Measurements from ENCODE around the gene SYNGAP1.

SYNGAP1 gene

DNA sequence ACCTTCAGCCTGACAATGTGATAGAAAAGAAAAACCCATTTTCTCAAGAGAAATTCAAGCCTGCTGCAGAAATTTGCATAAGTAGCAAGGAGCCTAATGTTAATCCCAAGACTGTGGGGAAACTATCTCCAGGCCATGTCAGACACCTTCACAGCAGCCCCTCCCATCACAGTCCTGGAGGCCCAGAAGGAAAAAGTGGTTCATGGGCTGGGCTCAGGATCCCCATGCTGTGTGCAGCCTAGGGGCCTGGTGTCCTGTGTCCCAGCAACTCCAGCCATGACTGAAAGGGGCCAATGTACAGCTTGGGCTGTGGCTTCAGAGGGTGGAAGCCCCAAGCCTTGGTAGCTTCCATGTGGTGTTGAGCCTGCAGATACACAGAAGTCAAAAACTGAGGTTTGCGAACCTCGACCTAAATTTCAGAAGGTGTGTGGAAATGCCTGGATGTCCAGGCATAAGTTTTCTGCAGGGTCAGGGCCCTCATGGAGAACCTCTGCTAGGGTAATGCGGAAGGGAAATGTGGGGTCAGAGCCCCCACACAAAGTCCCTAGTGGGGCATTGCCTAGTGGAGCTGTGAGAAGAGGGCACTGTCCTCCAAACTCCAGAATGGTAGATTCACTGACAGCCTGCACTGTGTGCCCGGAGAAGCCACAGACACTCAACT lies 46.3 kb downstream of the SYNGAP1 start:
- H3K79me1 ChIP-seq (ENCODE audit: low read depth, low read length), result no peaks in the 10 kb centered on the region
- no peaks in the 10 kb centered on the region for H3K36me3 ChIP-seq (replicated peaks in 1 of 2; ENCODE audit: control insufficient read depth in 2 of 2, insufficient read depth in 2 of 2, low read length in 2 of 2)
- no peak overlapping the region for H2AFZ ChIP-seq (ENCODE audit: low read length)
- no peak overlapping the region for H3K9ac ChIP-seq (ENCODE audit: low read depth, low read length, poor library complexity)
- no CpG with 5 or more reads among the region's 4 CpGs for WGBS, 2 donors (ENCODE audit: extremely low coverage in 2 of 2, insufficient read length in 2 of 2, insufficient replicate concordance in 1 of 2)
- DNase-seq (ENCODE audit: low spot score), result no peak
- H3K4ac ChIP-seq (ENCODE audit: low read length), result no peak overlapping the region
- no peak overlapping the region for H2BK120ac ChIP-seq (ENCODE audit: low read depth, low read length)
- H4K91ac ChIP-seq (ENCODE audit: low read depth, low read length, poor library complexity), result no peak overlapping the region
- no peak overlapping the region for H3K23ac ChIP-seq (ENCODE audit: low read depth, low read length, poor library complexity)
- no peak overlapping the region for H3K4me3 ChIP-seq (ENCODE audit: low read length in 2 of 2)
- no peak overlapping the region for H4K8ac ChIP-seq (ENCODE audit: low read depth, low read length)
- peaks cover 0 to 4% (median 0%) of the 10 kb centered on the region in 3 experiments for H3K27me3 ChIP-seq (ENCODE audit: control insufficient read depth in 3 of 3, insufficient read depth in 3 of 3, low read depth in 1 of 3, low read length in 3 of 3)
- H3K18ac ChIP-seq (ENCODE audit: low read length), result no peak overlapping the region
- no peaks in the 10 kb centered on the region for H3K9me3 ChIP-seq (replicated peaks in 1 of 2; ENCODE audit: control insufficient read depth in 2 of 2, insufficient read depth in 1 of 2, low read depth in 1 of 2, low read length in 2 of 2)
- H2AK5ac ChIP-seq (ENCODE audit: low read depth, low read length), result no peak overlapping the region
- no peak overlapping the region for H3K4me2 ChIP-seq (ENCODE audit: insufficient read depth, low read length, poor library complexity, severe bottlenecking)
- H2BK5ac ChIP-seq (ENCODE audit: low read length), result no peak overlapping the region
- no peak overlapping the region for H3K14ac ChIP-seq (ENCODE audit: low read length)
- H3K27ac ChIP-seq (replicated peaks; ENCODE audit: low read length), result no peak overlapping the region
- no peak overlapping the region for H2BK15ac ChIP-seq (ENCODE audit: low read length)
- H3K4me1 ChIP-seq (ENCODE audit: control insufficient read depth in 2 of 2, insufficient read depth in 1 of 2, low read depth in 1 of 2, low read length in 2 of 2), result no peaks in the 10 kb centered on the region
- H2BK12ac ChIP-seq (ENCODE audit: low read length), result no peak overlapping the region

DNA sequence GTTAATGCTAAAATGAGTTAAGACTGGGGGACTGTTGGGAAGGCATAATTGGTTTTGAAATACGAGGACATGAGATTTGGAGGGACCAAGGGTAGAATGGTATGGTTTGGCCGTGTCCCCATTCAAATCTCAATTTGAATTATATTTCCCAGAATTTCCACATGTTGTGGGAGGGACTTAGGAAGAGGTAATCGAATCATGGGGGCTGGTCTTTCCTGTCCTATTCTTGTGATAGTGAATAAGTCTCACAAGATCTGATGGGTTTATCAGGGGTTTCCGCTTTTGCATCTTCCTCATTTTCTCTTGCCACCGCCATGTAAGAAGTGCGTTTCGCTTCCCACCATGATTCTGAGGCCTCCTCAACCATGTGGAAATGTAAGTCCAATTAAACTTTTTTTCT lies 47.2 kb downstream of the SYNGAP1 start:
- no peak overlapping the region for H3K4ac ChIP-seq (ENCODE audit: low read length)
- H3K4me2 ChIP-seq (ENCODE audit: insufficient read depth, low read length, poor library complexity, severe bottlenecking), result no peak overlapping the region
- no peak overlapping the region for H2AK5ac ChIP-seq (ENCODE audit: low read depth, low read length)
- H4K91ac ChIP-seq (ENCODE audit: low read depth, low read length, poor library complexity), result no peak overlapping the region
- WGBS, 2 donors (ENCODE audit: extremely low coverage in 2 of 2, insufficient read length in 2 of 2, insufficient replicate concordance in 1 of 2), result no CpG with 5 or more reads among the region's 7 CpGs
- H3K23ac ChIP-seq (ENCODE audit: low read depth, low read length, poor library complexity), result no peak overlapping the region
- no peaks in the 10 kb centered on the region for H3K4me1 ChIP-seq (ENCODE audit: control insufficient read depth in 2 of 2, insufficient read depth in 1 of 2, low read depth in 1 of 2, low read length in 2 of 2)
- no peak overlapping the region for H2BK12ac ChIP-seq (ENCODE audit: low read length)
- H3K14ac ChIP-seq (ENCODE audit: low read length), result no peak overlapping the region
- no peak overlapping the region for H2BK15ac ChIP-seq (ENCODE audit: low read length)
- no peak overlapping the region for H4K8ac ChIP-seq (ENCODE audit: low read depth, low read length)
- DNase-seq (ENCODE audit: low spot score), result no peak
- no peak overlapping the region for H3K4me3 ChIP-seq (ENCODE audit: low read length in 2 of 2)
- H3K36me3 ChIP-seq (replicated peaks in 1 of 2; ENCODE audit: control insufficient read depth in 2 of 2, insufficient read depth in 2 of 2, low read length in 2 of 2), result no peaks in the 10 kb centered on the region
- peaks cover 0 to 4% (median 0%) of the 10 kb centered on the region in 3 experiments for H3K27me3 ChIP-seq (ENCODE audit: control insufficient read depth in 3 of 3, insufficient read depth in 3 of 3, low read depth in 1 of 3, low read length in 3 of 3)
- no peak overlapping the region for H3K27ac ChIP-seq (replicated peaks; ENCODE audit: low read length)
- H3K9ac ChIP-seq (ENCODE audit: low read depth, low read length, poor library complexity), result no peak overlapping the region
- no peaks in the 10 kb centered on the region for H3K79me1 ChIP-seq (ENCODE audit: low read depth, low read length)
- H2AFZ ChIP-seq (ENCODE audit: low read length), result no peak overlapping the region
- H2BK5ac ChIP-seq (ENCODE audit: low read length), result no peak overlapping the region
- no peak overlapping the region for H2BK120ac ChIP-seq (ENCODE audit: low read depth, low read length)
- H3K9me3 ChIP-seq (replicated peaks in 1 of 2; ENCODE audit: control insufficient read depth in 2 of 2, insufficient read depth in 1 of 2, low read depth in 1 of 2, low read length in 2 of 2), result no peaks in the 10 kb centered on the region
- no peak overlapping the region for H3K18ac ChIP-seq (ENCODE audit: low read length)

- Histone ChIP-seq H2BK15ac (ENCODE audit: low read length) (no peak overlapping the region), H3K18ac (ENCODE audit: low read length) (no peak overlapping the region), H3K27me3 (ENCODE audit: control insufficient read depth in 3 of 3, insufficient read depth in 3 of 3, low read depth in 1 of 3, low read length in 3 of 3) (peaks cover 0 to 4% (median 0%) of the 10 kb centered on the region in 3 experiments), H3K4me1 (ENCODE audit: control insufficient read depth in 2 of 2, insufficient read depth in 1 of 2, low read depth in 1 of 2, low read length in 2 of 2) (no peaks in the 10 kb centered on the region), H3K14ac (ENCODE audit: low read length) (no peak overlapping the region), H3K9ac (ENCODE audit: low read depth, low read length, poor library complexity) (no peak overlapping the region), H3K27ac (replicated peaks; ENCODE audit: low read length) (no peak overlapping the region), H3K4ac (ENCODE audit: low read length) (no peak overlapping the region), H2AK5ac (ENCODE audit: low read depth, low read length) (no peak overlapping the region), H3K9me3 (replicated peaks in 1 of 2; ENCODE audit: control insufficient read depth in 2 of 2, insufficient read depth in 1 of 2, low read depth in 1 of 2, low read length in 2 of 2) (no peaks in the 10 kb centered on the region), H3K4me3 (ENCODE audit: low read length in 2 of 2) (no peak overlapping the region), H4K91ac (ENCODE audit: low read depth, low read length, poor library complexity) (no peak overlapping the region), H2BK120ac (ENCODE audit: low read depth, low read length) (no peak overlapping the region), H3K36me3 (replicated peaks in 1 of 2; ENCODE audit: control insufficient read depth in 2 of 2, insufficient read depth in 2 of 2, low read length in 2 of 2) (no peaks in the 10 kb centered on the region), H3K23ac (ENCODE audit: low read depth, low read length, poor library complexity) (no peak overlapping the region), H2BK12ac (ENCODE audit: low read length) (no peak overlapping the region), H2BK5ac (ENCODE audit: low read length) (no peak overlapping the region), H2AFZ (ENCODE audit: low read length) (no peak overlapping the region), H3K4me2 (ENCODE audit: insufficient read depth, low read length, poor library complexity, severe bottlenecking) (no peak overlapping the region), H4K8ac (ENCODE audit: low read depth, low read length) (no peak overlapping the region), H3K79me1 (ENCODE audit: low read depth, low read length) (no peaks in the 10 kb centered on the region)
- WGBS, 2 donors (ENCODE audit: extremely low coverage in 2 of 2, insufficient read length in 2 of 2, insufficient replicate concordance in 1 of 2), result no CpG with 5 or more reads among the region's 3 CpGs
- DNase-seq (ENCODE audit: low spot score), result no peak
These were observed 49.8 kb downstream of the SYNGAP1 start for GRCh38 chr6:33469661-33470060.

DNA sequence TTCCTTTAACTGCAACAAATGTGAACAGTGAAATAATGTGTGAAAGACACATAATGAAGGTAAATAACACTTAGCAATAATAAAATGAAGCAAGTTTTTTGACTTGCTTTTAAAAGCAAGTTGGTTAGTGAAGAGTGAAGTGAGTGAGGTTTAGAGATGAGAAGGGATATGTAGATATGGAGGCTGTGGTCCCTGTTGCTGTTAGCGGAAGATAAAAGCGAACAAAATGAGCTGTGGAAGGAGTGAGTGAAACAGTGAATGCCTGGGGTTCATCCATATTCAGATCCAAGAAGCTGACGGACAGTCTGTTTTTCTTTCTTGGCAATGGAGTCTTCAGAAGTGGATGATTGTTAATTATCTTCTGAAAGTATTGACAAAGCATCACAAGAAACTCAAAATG lies 58.0 kb downstream of the SYNGAP1 start:
- WGBS, 2 donors (ENCODE audit: extremely low coverage in 2 of 2, insufficient read length in 2 of 2, insufficient replicate concordance in 1 of 2), result no CpG with 5 or more reads among the region's 3 CpGs
- H2BK15ac ChIP-seq (ENCODE audit: low read length), result no peak overlapping the region
- no peaks in the 10 kb centered on the region for H3K36me3 ChIP-seq (replicated peaks in 1 of 2; ENCODE audit: control insufficient read depth in 2 of 2, insufficient read depth in 2 of 2, low read length in 2 of 2)
- H2AK5ac ChIP-seq (ENCODE audit: low read depth, low read length), result no peak overlapping the region
- H4K8ac ChIP-seq (ENCODE audit: low read depth, low read length), result no peak overlapping the region
- DNase-seq (ENCODE audit: low spot score), result no peak
- peaks cover 0 to 5% (median 0%) of the 10 kb centered on the region in 3 experiments for H3K27me3 ChIP-seq (ENCODE audit: control insufficient read depth in 3 of 3, insufficient read depth in 3 of 3, low read depth in 1 of 3, low read length in 3 of 3)
- no peak overlapping the region for H2BK5ac ChIP-seq (ENCODE audit: low read length)
- H2AFZ ChIP-seq (ENCODE audit: low read length), result peak overlapping the region; percentile 24
- H3K18ac ChIP-seq (ENCODE audit: low read length), result no peak overlapping the region
- H2BK120ac ChIP-seq (ENCODE audit: low read depth, low read length), result no peak overlapping the region
- no peak overlapping the region for H3K23ac ChIP-seq (ENCODE audit: low read depth, low read length, poor library complexity)
- H4K91ac ChIP-seq (ENCODE audit: low read depth, low read length, poor library complexity), result no peak overlapping the region
- H2BK12ac ChIP-seq (ENCODE audit: low read length), result no peak overlapping the region
- H3K79me1 ChIP-seq (ENCODE audit: low read depth, low read length), result no peaks in the 10 kb centered on the region
- no peaks in the 10 kb centered on the region for H3K4me1 ChIP-seq (ENCODE audit: control insufficient read depth in 2 of 2, insufficient read depth in 1 of 2, low read depth in 1 of 2, low read length in 2 of 2)
- no peak overlapping the region for H3K14ac ChIP-seq (ENCODE audit: low read length)
- no peak overlapping the region for H3K4me3 ChIP-seq (ENCODE audit: low read length in 2 of 2)
- no peak overlapping the region for H3K9ac ChIP-seq (ENCODE audit: low read depth, low read length, poor library complexity)
- no peak overlapping the region for H3K4ac ChIP-seq (ENCODE audit: low read length)
- H3K27ac ChIP-seq (replicated peaks; ENCODE audit: low read length), result no peak overlapping the region
- H3K4me2 ChIP-seq (ENCODE audit: insufficient read depth, low read length, poor library complexity, severe bottlenecking), result no peak overlapping the region
- no peaks in the 10 kb centered on the region for H3K9me3 ChIP-seq (replicated peaks in 1 of 2; ENCODE audit: control insufficient read depth in 2 of 2, insufficient read depth in 1 of 2, low read depth in 1 of 2, low read length in 2 of 2)

Measured in neuronal stem cell (in vitro differentiated cells).